ENCODE data around the gene MYO3B.

MYO3B gene

DNA sequence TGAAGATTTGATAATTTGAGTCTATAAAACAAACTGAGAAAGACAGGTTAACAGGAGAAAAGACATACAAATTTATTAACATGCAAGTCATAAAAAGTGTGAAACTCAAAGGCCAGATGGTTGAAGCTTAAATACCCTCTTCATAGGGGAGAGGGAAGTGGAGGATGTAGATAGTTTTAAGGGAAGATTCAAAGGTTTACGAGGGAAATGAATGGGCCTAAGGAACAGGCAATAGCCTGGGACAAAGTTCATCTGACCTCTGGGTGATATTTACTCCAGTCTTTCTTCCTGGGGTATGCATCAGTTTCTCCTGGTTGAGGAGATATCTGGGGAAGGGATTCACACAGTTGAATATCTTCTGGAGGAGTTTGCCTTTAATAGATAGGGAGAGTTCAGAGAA is 322.2 kb downstream of the MYO3B start:
- peaks cover 20% of the 10 kb centered on the region for H3K27me3 ChIP-seq (ENCODE audit: insufficient read depth, low read length)
- H3K4me1 ChIP-seq (ENCODE audit: insufficient read depth, low read length): peaks cover 43% of the 10 kb centered on the region

GRCh38 chr2:170500770-170501169 is 322.8 kb downstream of the MYO3B start:
- peaks cover 49% of the 10 kb centered on the region for H3K4me1 ChIP-seq (ENCODE audit: insufficient read depth, low read length)
- no peak overlapping the region for H3K27ac ChIP-seq (ENCODE audit: low read length)
- H3K4me3 ChIP-seq (ENCODE audit: low read length): no peak overlapping the region
- peaks cover 20% of the 10 kb centered on the region for H3K27me3 ChIP-seq (ENCODE audit: insufficient read depth, low read length)
- H3K9me3 ChIP-seq (ENCODE audit: insufficient read depth, low read depth, low read length): no peaks in the 10 kb centered on the region
- no peaks in the 10 kb centered on the region for H3K36me3 ChIP-seq (ENCODE audit: insufficient read depth, low read depth, low read length)
- no peak overlapping the region for H3K9ac ChIP-seq (ENCODE audit: low read depth, low read length)

More for the DNA sequence above, 322.2 kb downstream of the MYO3B start:
- Histone ChIP-seq H3K4me3 (ENCODE audit: low read length) (no peak overlapping the region), H3K9me3 (ENCODE audit: insufficient read depth, low read depth, low read length) (no peaks in the 10 kb centered on the region), H3K36me3 (ENCODE audit: insufficient read depth, low read depth, low read length) (no peaks in the 10 kb centered on the region), H3K27ac (ENCODE audit: low read length) (no peak overlapping the region), H3K9ac (ENCODE audit: low read depth, low read length) (no peak overlapping the region)

GRCh38 chr2:170501421-170502043 is 323.6 kb downstream of the MYO3B start:
- no peak overlapping the region for H3K9ac ChIP-seq (ENCODE audit: low read depth, low read length)
- no peaks in the 10 kb centered on the region for H3K36me3 ChIP-seq (ENCODE audit: insufficient read depth, low read depth, low read length)
- H3K27ac ChIP-seq (ENCODE audit: low read length): no peak overlapping the region
- no peaks in the 10 kb centered on the region for H3K9me3 ChIP-seq (ENCODE audit: insufficient read depth, low read depth, low read length)
- H3K27me3 ChIP-seq (ENCODE audit: insufficient read depth, low read length): peaks cover 20% of the 10 kb centered on the region
- peaks cover 57% of the 10 kb centered on the region for H3K4me1 ChIP-seq (ENCODE audit: insufficient read depth, low read length)
- H3K4me3 ChIP-seq (ENCODE audit: low read length): no peak overlapping the region

DNA sequence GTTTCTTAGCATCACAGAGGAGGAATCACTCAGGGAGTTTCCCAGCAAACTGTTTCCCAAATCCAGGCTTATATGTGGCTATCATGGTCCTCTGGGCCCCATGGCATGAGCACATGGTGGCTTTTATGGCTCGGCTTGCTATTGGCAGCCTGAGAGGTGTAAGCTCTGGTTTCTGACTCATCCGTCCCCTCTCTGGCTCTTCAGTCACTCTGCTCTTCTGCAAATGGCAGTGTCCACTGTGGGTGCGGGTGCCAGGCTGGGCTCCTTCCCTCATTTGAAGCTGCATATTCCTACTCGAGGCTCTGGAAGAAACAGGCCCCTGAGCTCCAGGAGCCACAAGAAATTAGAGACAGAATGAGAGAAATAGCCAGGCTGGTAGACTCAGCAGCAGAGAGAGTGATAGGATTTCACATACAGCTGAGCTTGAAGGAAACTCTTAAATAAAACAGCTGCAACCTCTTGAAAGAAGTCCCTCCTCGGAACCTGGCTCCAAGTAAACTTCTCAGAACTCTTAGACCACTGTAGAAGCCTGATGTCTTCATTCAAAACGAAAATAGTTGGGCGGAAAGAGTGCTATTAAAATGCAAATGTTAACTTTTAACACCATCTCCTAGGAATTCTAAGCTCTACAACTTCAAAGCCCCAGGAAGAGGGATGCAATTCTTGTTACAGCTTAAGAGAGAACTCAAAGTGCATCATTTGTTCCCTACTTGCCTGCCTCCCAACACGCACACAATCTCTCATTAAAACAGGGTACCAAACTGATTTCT is 324.6 kb downstream of the MYO3B start:
- H3K9ac ChIP-seq (ENCODE audit: low read depth, low read length): peak overlapping the region; percentile 24; the same call in 1 of the 2 replicates
- peaks cover 20% of the 10 kb centered on the region for H3K27me3 ChIP-seq (ENCODE audit: insufficient read depth, low read length)
- peak overlapping the region; percentile 47 for H3K4me3 ChIP-seq (ENCODE audit: low read length)
- no peaks in the 10 kb centered on the region for H3K36me3 ChIP-seq (ENCODE audit: insufficient read depth, low read depth, low read length)
- H3K4me1 ChIP-seq (ENCODE audit: insufficient read depth, low read length): peaks cover 59% of the 10 kb centered on the region
- H3K27ac ChIP-seq (ENCODE audit: low read length): no peak overlapping the region
- H3K9me3 ChIP-seq (ENCODE audit: insufficient read depth, low read depth, low read length): no peaks in the 10 kb centered on the region

GRCh38 chr2:170503563-170503962 is 325.6 kb downstream of the MYO3B start:
- Histone ChIP-seq H3K4me3 (ENCODE audit: low read length) (peak overlapping the region; percentile 32; the same call in 1 of the 2 replicates), H3K27me3 (ENCODE audit: insufficient read depth, low read length) (peaks cover 20% of the 10 kb centered on the region), H3K9me3 (ENCODE audit: insufficient read depth, low read depth, low read length) (no peaks in the 10 kb centered on the region), H3K9ac (ENCODE audit: low read depth, low read length) (0 out of 2 replicates have a peak overlapping the region, but pooled peaks have one; percentile 5), H3K4me1 (ENCODE audit: insufficient read depth, low read length) (peaks cover 59% of the 10 kb centered on the region), H3K36me3 (ENCODE audit: insufficient read depth, low read depth, low read length) (no peaks in the 10 kb centered on the region), H3K27ac (ENCODE audit: low read length) (no peak overlapping the region)

- no peaks in the 10 kb centered on the region for H3K36me3 ChIP-seq (ENCODE audit: insufficient read depth, low read depth, low read length)
- 0 out of 2 replicates have a peak overlapping the region, but pooled peaks have one; percentile 5 for H3K9ac ChIP-seq (ENCODE audit: low read depth, low read length)
- no peaks in the 10 kb centered on the region for H3K9me3 ChIP-seq (ENCODE audit: insufficient read depth, low read depth, low read length)
- no peak overlapping the region for H3K27ac ChIP-seq (ENCODE audit: low read length)
- peaks cover 59% of the 10 kb centered on the region for H3K4me1 ChIP-seq (ENCODE audit: insufficient read depth, low read length)
- peak overlapping the region; percentile 51 for H3K4me3 ChIP-seq (ENCODE audit: low read length)
- peaks cover 20% of the 10 kb centered on the region for H3K27me3 ChIP-seq (ENCODE audit: insufficient read depth, low read length)
Measured at GRCh38 chr2:170503971-170504809, 326.2 kb downstream of the MYO3B start.

DNA sequence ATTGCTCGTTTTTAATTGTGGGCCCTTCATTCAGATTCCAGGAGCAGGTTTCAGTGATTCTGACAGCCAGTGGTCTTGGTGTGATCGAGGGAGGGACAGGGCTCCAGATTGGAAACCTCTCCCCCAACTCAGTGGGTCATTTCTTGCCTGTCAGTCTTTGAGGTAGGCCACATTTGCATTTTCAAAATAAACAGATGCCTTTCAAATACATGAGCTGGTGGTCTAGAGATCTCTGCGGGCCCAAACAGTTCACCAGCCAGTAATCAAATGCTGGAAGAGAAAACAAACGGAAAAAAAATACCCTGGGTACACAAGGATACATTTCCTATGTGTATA is 326.8 kb downstream of the MYO3B start:
- Histone ChIP-seq H3K9ac (ENCODE audit: low read depth, low read length) (no peak overlapping the region), H3K27ac (ENCODE audit: low read length) (no peak overlapping the region), H3K9me3 (ENCODE audit: insufficient read depth, low read depth, low read length) (no peaks in the 10 kb centered on the region), H3K4me1 (ENCODE audit: insufficient read depth, low read length) (peaks cover 59% of the 10 kb centered on the region), H3K36me3 (ENCODE audit: insufficient read depth, low read depth, low read length) (no peaks in the 10 kb centered on the region), H3K27me3 (ENCODE audit: insufficient read depth, low read length) (peaks cover 20% of the 10 kb centered on the region), H3K4me3 (ENCODE audit: low read length) (peak overlapping the region; percentile 51)

- no peak overlapping the region; the same call in 1 of the 2 replicates for H3K4me3 ChIP-seq (ENCODE audit: low read length)
- no peak overlapping the region for H3K9ac ChIP-seq (ENCODE audit: low read depth, low read length)
- peaks cover 55% of the 10 kb centered on the region for H3K4me1 ChIP-seq (ENCODE audit: insufficient read depth, low read length)
- H3K36me3 ChIP-seq (ENCODE audit: insufficient read depth, low read depth, low read length): no peaks in the 10 kb centered on the region
- peaks cover 17% of the 10 kb centered on the region for H3K27me3 ChIP-seq (ENCODE audit: insufficient read depth, low read length)
- no peak overlapping the region for H3K27ac ChIP-seq (ENCODE audit: low read length)
- no peaks in the 10 kb centered on the region for H3K9me3 ChIP-seq (ENCODE audit: insufficient read depth, low read depth, low read length)
Measured at GRCh38 chr2:170505631-170506275, 327.8 kb downstream of the MYO3B start.

DNA sequence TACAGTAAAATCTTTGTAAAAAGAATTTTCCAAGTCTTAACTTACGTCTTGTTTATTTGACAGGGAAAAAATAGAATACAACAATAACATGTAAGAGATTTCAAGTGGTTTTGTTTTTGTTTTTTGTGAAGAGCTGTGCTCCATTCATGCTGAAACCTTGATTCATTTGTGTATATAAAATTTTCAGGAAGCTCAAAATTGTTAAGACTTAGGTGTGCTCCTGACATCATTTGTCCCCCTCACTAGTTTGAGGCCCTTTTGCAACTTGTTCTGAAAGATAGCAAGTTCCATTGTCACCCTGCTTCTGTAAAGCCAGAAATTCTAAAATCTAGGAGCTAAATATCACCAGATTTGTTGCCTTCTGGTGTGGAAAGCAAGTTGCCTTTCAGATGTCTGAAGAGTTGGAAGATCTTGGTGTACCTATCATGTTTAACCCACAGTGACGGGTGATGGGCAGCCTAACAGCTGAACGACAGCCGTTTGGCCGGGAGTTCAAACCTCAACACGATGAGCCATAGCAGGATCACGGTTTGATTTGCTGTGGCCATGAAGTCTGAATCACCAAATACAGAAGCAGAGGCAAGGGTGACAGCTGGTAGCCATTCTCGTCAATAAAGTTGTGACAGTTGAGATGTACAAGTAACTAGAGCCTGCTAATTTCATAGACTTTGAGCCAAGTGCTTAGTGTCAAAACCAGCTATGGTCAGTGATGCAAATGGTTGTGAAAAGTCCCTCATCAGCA is 331.7 kb downstream of the MYO3B start:
- H3K36me3 ChIP-seq (ENCODE audit: insufficient read depth, low read depth, low read length): no peaks in the 10 kb centered on the region
- H3K9me3 ChIP-seq (ENCODE audit: insufficient read depth, low read depth, low read length): no peaks in the 10 kb centered on the region
- peaks cover 26% of the 10 kb centered on the region for H3K4me1 ChIP-seq (ENCODE audit: insufficient read depth, low read length)
- no peaks in the 10 kb centered on the region for H3K27me3 ChIP-seq (ENCODE audit: insufficient read depth, low read length)
- H3K27ac ChIP-seq (ENCODE audit: low read length): no peak overlapping the region
- no peak overlapping the region for H3K4me3 ChIP-seq (ENCODE audit: low read length)
- no peak overlapping the region for H3K9ac ChIP-seq (ENCODE audit: low read depth, low read length)

- Histone ChIP-seq H3K9ac (ENCODE audit: low read depth, low read length) (no peak overlapping the region), H3K9me3 (ENCODE audit: insufficient read depth, low read depth, low read length) (no peaks in the 10 kb centered on the region), H3K4me1 (ENCODE audit: insufficient read depth, low read length) (peaks cover 5% of the 10 kb centered on the region; the same call in 1 of the 2 replicates), H3K36me3 (ENCODE audit: insufficient read depth, low read depth, low read length) (no peaks in the 10 kb centered on the region), H3K4me3 (ENCODE audit: low read length) (no peak overlapping the region), H3K27me3 (ENCODE audit: insufficient read depth, low read length) (no peaks in the 10 kb centered on the region), H3K27ac (ENCODE audit: low read length) (no peak overlapping the region)
Measured at GRCh38 chr2:170512266-170512665, 334.3 kb downstream of the MYO3B start.

DNA sequence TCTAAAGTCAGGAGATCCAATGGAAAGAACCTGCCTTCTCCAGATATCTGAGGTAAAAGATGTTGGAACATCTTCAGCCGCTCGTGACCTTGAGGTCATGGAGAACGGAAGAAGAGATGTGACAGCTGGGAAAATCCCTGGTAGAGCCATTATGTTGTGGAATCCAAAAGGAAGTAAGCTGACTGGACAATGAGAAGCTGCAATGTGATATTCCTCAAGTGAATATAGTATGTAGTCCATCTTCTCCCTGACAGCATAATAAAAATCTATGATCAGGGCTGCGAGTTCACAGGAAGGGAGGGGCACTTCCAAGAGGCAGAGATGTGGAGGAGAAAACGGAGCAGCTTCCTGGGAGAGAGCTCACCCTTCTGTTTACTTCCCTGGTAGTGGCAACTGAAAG is 336.2 kb downstream of the MYO3B start:
- Histone ChIP-seq H3K9ac (ENCODE audit: low read depth, low read length) (no peak overlapping the region), H3K36me3 (ENCODE audit: insufficient read depth, low read depth, low read length) (no peaks in the 10 kb centered on the region), H3K4me1 (ENCODE audit: insufficient read depth, low read length) (peaks cover 5% of the 10 kb centered on the region; the same call in 1 of the 2 replicates), H3K9me3 (ENCODE audit: insufficient read depth, low read depth, low read length) (no peaks in the 10 kb centered on the region), H3K27me3 (ENCODE audit: insufficient read depth, low read length) (no peaks in the 10 kb centered on the region), H3K27ac (ENCODE audit: low read length) (no peak overlapping the region), H3K4me3 (ENCODE audit: low read length) (no peak overlapping the region)
